Esophagus (tissue), 2 donors: Measurements from ENCODE around the gene WSCD2. TPM values are rescaled to one million over a fixed set of nuclear protein-coding genes. Genes with fewer than 3 reads are reported as not detected.

Experiments
- H3K27ac ChIP-seq, 2 donors: one replicate each; pipeline ENCODE4 v1.5.1; 2013; ENCODE audit warnings: low read depth in 2 of 2, mild to moderate bottlenecking in 2 of 2, inconsistent platforms in 1 of 2, low read length in 1 of 2, moderate library complexity in 1 of 2
- H3K27me3 ChIP-seq, 2 donors: one replicate each; pipeline ENCODE4 v1.6.1; 2013; ENCODE audit warnings: low read length in 2 of 2, control low read depth in 1 of 2, mild to moderate bottlenecking in 1 of 2; ENCODE audit not compliant: insufficient read depth in 2 of 2, control insufficient read depth in 1 of 2
- H3K36me3 ChIP-seq, 2 donors: one replicate each; pipeline ENCODE4 v1.6.1; 2013; ENCODE audit warnings: low read length in 1 of 2; ENCODE audit not compliant: control insufficient read depth in 2 of 2, insufficient read depth in 2 of 2
- H3K4me1 ChIP-seq, 2 donors: one replicate each; pipeline ENCODE4 v1.6.1; 2013; ENCODE audit warnings: low read length in 1 of 2; ENCODE audit not compliant: control insufficient read depth in 2 of 2, insufficient read depth in 2 of 2
- H3K4me3 ChIP-seq, 2 donors: one replicate each; pipeline ENCODE4 v1.5.1; 2013; ENCODE audit warnings: low read length in 2 of 2, mild to moderate bottlenecking in 2 of 2, low read depth in 1 of 2, moderate library complexity in 1 of 2
- H3K9me3 ChIP-seq, 2 donors: one replicate each; pipeline ENCODE4 v1.6.1; 2013; ENCODE audit warnings: mild to moderate bottlenecking in 2 of 2, low read depth in 1 of 2, low read length in 1 of 2, moderate library complexity in 1 of 2; ENCODE audit not compliant: control insufficient read depth in 2 of 2, insufficient read depth in 1 of 2
- WGBS, 2 donors: extraction: QIAGEN DNeasy Blood & Tissue Kit; methylation state at CpG; one replicate each; pipeline ENCODE4 v1.1.7; 2013; 5-methylcytosine and 5-hydroxymethylcytosine counted together
- polyA plus RNA-seq, 2 donors: library from polyadenylated mRNA; stranded (reverse); fragments of 200-250 nt; gene quantifications; one replicate each; pipeline ENCODE4 v1.2.3, GENCODE V29; 2013
- donor health status: healthy with polysubstance abuse.
- donor health status: Bipolar disorder and iron deficiency.

WSCD2 gene
- polyA plus RNA-seq, 2 donors, result 0.51 to 0.72 TPM

GRCh38 chr12:108104657-108105056, 24.4 kb upstream of the WSCD2 start:
- Histone ChIP-seq H3K27me3 (no peaks in the 10 kb centered on the region), H3K36me3 (no peaks in the 10 kb centered on the region), H3K9me3 (no peaks in the 10 kb centered on the region), H3K4me1 (no peaks in the 10 kb centered on the region), H3K4me3 (no peak overlapping the region), H3K27ac (no peak overlapping the region)
- 53 to 71% methylated on average over 1 of the region's 1 CpG for WGBS, 2 donors

GRCh38 chr12:108106599-108106998, 22.5 kb upstream of the WSCD2 start:
- Histone ChIP-seq H3K9me3 (no peaks in the 10 kb centered on the region), H3K36me3 (no peaks in the 10 kb centered on the region), H3K4me3 (no peak overlapping the region), H3K27me3 (no peaks in the 10 kb centered on the region), H3K4me1 (no peaks in the 10 kb centered on the region), H3K27ac (no peak overlapping the region)
- WGBS, 2 donors, result 86 to 91% methylated on average over 1 of the region's 1 CpG

- Histone ChIP-seq H3K4me1 (no peaks in the 10 kb centered on the region), H3K27ac (no peak overlapping the region), H3K4me3 (no peak overlapping the region), H3K27me3 (no peaks in the 10 kb centered on the region), H3K36me3 (no peaks in the 10 kb centered on the region), H3K9me3 (no peaks in the 10 kb centered on the region)
- WGBS, 2 donors, result 68 to 78% methylated on average over 4 of the region's 4 CpGs
These were observed 21.8 kb upstream of the WSCD2 start for GRCh38 chr12:108107293-108107692.

- Histone ChIP-seq H3K27ac (no peak overlapping the region), H3K27me3 (no peaks in the 10 kb centered on the region), H3K36me3 (no peaks in the 10 kb centered on the region), H3K4me3 (no peak overlapping the region), H3K9me3 (no peaks in the 10 kb centered on the region), H3K4me1 (peaks cover 0 to 10% of the 10 kb centered on the region in 2 donors)
- WGBS, 2 donors, result 58% methylated on average over 3 of the region's 3 CpGs
These were observed 19.6 kb upstream of the WSCD2 start for GRCh38 chr12:108109504-108109903.

GRCh38 chr12:108109954-108110353, 19.1 kb upstream of the WSCD2 start:
- Histone ChIP-seq H3K4me1 (peaks cover 0 to 10% of the 10 kb centered on the region in 2 donors), H3K9me3 (no peaks in the 10 kb centered on the region), H3K4me3 (no peak overlapping the region), H3K27ac (no peak overlapping the region), H3K36me3 (no peaks in the 10 kb centered on the region), H3K27me3 (no peaks in the 10 kb centered on the region)
- 68 to 70% methylated on average over 4 of the region's 4 CpGs for WGBS, 2 donors

GRCh38 chr12:108110844-108111243, 18.2 kb upstream of the WSCD2 start:
- H3K4me1 ChIP-seq, result peaks cover 0 to 10% of the 10 kb centered on the region in 2 donors
- H3K4me3 ChIP-seq, result no peak overlapping the region
- no peak overlapping the region for H3K27ac ChIP-seq
- 87 to 97% methylated on average over 1 of the region's 1 CpG for WGBS, 2 donors
- H3K36me3 ChIP-seq, result no peaks in the 10 kb centered on the region
- H3K27me3 ChIP-seq, result no peaks in the 10 kb centered on the region
- H3K9me3 ChIP-seq, result no peaks in the 10 kb centered on the region

GRCh38 chr12:108112832-108113556, 16.1 kb upstream of the WSCD2 start:
- no peaks in the 10 kb centered on the region for H3K9me3 ChIP-seq
- peak overlapping the region; percentile 50 to 56 for H3K27ac ChIP-seq
- H3K27me3 ChIP-seq, result no peaks in the 10 kb centered on the region
- H3K4me1 ChIP-seq, result peaks cover 0 to 13% of the 10 kb centered on the region in 2 donors
- 46 to 49% methylated on average over 11 of the region's 11 CpGs for whole genome bisulfite sequencing, 2 donors
- H3K4me3 ChIP-seq, result no peak overlapping the region
- H3K36me3 ChIP-seq, result no peaks in the 10 kb centered on the region

- Histone ChIP-seq H3K27me3 (no peaks in the 10 kb centered on the region), H3K9me3 (no peaks in the 10 kb centered on the region), H3K4me1 (peaks cover 0 to 13% of the 10 kb centered on the region in 2 donors), H3K27ac (no peak overlapping the region), H3K36me3 (no peaks in the 10 kb centered on the region), H3K4me3 (no peak overlapping the region)
- 43 to 51% methylated on average over 7 of the region's 7 CpGs for WGBS, 2 donors
These were observed 13.7 kb upstream of the WSCD2 start for GRCh38 chr12:108115123-108116121.

- H3K4me3 ChIP-seq, result no peak overlapping the region
- H3K27me3 ChIP-seq, result no peaks in the 10 kb centered on the region
- 66 to 75% methylated on average over 4 of the region's 4 CpGs for WGBS, 2 donors
- peaks cover 0 to 13% of the 10 kb centered on the region in 2 donors for H3K4me1 ChIP-seq
- H3K9me3 ChIP-seq, result no peaks in the 10 kb centered on the region
- H3K27ac ChIP-seq, result peak overlapping the region in 1 of 2 donors; percentile 44
- H3K36me3 ChIP-seq, result no peaks in the 10 kb centered on the region
These were observed 12.8 kb upstream of the WSCD2 start for GRCh38 chr12:108116254-108116653.
